ENCODE results near the gene MAGI2.
A peak's percentile ranks its signal among the peaks of the same experiment; 100 is the strongest.
"Not testable (repeated sequence)": the region's sequence is repeated elsewhere in the genome, so short reads cannot be mapped to it uniquely, and the experiment has no call there.

MAGI2 gene

DNA sequence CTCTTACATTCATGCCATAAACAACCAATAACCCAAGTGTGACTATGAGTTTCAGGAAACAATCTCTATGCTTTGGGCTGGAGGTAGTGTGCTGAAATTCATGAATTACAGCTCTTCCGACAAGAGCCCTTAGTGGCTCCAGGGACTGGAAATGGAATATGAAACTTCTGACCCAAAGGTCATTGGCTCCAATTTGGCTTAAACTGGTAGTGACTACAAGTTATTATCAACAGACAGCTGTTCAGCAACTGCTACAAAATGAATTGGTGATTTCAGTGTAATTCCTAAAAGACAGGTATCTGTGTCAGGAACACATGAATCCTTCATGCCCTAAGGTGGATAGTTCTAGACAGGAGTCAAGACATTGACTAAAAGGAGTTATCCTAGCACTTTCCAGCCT lies 909.5 kb downstream of the MAGI2 start:
- DNase-seq (ENCODE audit: low read depth) = peak; percentile 6

DNA sequence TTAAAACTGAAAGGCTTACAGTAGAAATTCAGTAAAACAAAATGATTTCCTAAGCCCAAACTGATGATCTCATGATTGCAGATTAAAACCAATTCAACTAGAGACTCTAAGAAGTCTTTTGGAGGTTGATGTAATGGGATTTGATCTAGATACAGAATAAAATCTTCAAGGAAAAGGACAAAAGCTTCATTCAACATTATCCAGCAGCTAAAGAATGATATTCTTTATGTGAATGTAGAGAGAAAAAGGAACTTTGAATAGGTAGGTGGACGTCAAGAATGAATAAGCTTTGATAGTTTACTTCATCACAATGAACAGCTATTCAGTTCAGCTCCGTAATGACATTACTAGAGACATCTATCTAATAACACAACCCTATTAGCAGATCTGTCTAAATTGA lies 910.5 kb downstream of the MAGI2 start:
- DNase-seq (ENCODE audit: low read depth) = no peak

DNA sequence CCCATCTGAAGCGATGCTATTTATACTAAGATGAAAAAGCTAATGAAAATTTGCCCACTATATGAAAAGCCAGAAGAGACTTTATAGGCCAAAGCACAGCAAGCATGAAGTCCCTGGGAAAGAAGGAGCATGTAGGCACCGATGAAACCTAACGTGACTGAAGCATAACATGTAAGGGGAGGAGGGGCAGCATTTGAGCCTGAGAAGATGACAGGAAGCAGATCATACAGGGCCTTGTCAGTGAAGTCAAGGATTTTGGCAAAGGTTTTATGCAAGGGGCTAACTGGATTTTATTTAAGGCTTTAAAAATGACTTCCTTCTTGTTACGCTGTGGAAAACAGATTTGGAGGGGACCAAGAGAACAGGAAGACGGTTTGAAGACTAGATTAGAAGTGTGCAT lies 910.9 kb downstream of the MAGI2 start:
- no peak for DNase-seq (ENCODE audit: low read depth)

DNA sequence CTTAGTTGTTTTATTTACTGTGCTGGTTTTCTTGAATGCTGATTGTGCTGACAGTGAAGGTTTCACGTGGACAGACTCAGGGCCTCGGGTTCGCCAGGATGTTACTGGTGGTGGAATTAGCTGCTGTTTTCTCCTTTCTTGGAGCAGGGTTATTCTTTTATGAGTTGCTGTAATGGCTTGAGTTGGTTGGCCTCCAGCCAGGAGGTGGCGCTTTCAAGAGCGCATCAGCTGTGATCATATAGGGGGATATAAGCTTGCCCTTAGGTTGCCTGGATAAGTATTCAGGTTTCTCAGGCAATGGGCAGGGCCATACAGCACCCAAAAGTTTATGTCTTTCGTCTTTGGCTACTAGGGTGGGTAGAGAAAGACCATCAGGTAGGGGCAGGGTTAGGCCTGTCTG lies 913.6 kb downstream of the MAGI2 start:
- no peak for DNase-seq (ENCODE audit: low read depth)

DNA sequence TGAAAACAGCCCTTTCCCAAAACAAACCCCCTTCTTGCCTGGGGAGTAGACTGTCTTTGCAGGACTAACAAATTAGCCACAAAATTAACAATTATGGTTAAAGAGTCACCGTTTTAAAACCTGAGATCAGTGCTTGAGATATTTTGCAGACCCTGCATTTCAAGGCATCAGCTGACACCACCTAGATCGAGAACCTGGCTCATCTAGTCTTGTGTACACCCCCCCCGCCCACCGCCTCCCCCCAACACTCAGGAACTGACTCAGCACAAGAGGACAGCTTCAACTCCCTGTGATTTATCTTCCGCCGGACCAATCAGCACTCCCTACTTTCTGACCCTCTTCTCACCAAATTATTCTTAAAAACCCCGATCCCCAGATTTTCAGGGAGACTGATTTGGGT lies 917.8 kb downstream of the MAGI2 start:
- DNase-seq (ENCODE audit: low read depth) = no peak

DNA sequence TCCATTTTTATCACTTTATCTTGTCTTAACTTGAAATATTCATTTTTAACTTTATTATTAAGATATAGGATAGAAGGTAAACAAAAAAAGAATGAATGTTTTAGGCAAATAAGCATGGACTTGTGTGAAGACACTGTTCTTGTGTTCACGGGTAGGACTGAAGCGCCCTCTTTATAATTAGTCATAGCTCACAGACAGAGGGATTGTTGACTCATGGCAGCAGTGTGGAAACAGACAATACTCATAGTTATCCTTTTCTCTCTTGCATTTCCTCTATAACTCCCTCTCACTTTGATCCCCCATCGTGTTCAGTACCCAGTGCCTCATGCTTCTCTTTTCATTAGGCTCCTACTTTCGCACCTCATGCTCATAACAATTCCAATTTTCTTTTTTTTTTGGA lies 923.1 kb downstream of the MAGI2 start:
- peak; percentile 10 for DNase-seq (ENCODE audit: low read depth)

DNA sequence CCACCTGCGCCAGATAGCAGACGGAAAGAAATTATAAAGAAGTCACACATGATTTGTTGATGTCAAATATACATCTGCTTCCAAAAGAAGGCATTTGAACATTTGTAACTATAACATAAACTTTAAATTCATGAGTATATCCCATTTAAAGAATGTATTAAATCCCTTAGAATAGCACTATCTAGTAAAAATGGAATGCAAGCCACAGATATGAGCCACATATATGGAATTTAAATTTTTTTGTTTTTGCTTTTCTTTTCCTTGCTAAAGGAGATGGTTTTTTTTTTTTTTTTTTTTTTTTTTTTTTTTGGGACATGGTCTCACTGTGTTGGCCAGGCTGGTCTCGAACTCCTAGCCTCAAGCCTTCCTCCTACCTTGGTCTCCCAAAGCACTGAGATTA lies 924.1 kb downstream of the MAGI2 start:
- no peak for DNase-seq (ENCODE audit: low read depth)

DNA sequence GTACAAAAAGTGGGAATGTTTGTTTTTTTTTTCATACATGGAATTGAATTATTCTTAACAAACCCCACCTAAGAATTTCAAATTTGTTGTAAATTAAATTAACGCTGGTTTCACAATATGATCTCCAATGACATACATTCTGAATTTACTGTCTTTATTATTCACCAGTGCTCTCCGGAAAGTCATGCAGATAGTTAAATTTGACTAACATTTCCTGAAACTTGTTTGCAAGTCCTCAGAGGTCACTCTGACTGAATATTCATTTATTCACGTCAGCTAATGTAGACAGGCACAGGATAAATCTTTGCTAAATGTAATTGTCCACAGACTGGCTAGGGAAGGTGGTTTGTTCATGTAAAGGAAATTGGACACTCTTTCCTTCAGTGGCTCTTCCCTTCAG lies 924.5 kb downstream of the MAGI2 start:
- no peak for DNase-seq (ENCODE audit: low read depth)

DNA sequence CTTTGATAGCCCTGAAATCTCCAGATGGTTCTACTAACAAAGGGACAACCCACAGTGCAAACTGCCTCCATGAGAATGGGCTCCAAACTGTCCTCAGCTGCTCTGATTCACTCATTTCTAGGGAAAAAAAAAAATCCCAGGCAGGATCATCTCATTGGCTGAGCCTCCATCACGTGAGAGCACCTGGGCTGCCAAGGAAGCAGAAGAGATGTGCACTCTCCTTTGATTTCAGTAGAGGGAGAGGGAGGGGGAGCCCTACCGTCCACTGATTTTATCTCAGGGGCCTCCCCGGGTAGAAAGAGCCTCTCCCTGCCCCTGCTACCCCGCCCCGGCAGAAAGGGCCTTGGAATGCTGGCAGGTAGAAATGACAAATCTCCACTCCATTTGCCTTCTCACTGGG lies 929.5 kb downstream of the MAGI2 start:
- DNase-seq (ENCODE audit: low read depth) = no peak

DNA sequence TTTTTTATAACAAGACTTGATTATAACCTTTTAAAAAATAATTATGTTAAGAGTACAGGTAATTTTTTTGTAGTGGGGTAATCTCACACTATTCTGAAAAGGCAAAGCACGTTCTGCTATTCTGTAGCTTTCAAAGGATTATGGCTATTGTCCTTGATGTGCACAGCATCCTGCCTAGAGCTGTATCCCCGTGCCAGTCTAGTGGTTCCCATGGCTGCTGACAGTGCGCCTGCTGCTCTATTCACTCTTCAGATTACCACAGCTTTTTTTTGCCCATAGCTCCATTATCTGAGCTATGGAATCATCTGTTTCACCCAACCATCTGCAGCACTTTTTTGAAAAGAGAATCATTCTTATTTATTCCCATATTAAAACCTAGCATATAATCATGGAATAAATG lies 931.5 kb downstream of the MAGI2 start:
- no peak for DNase-seq (ENCODE audit: low read depth)

DNA sequence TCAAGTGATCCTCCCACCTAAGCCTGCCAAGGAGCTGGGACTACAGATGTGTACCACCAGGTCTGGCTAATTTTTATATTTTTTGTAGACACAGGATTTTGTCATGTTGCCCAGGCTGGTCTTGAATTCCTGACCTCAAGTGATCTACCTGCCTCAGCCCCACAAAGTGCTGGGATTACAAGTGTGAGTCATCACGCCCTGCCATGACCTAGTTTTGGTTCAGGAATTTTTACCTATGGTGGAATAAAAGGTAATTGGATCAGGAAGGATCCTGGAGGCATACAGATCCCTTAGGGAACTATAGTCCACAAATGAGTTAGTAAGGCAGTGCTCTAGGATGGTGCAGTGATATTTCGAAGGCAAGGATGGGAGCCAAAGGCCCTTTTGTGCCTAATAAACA lies 937.0 kb downstream of the MAGI2 start:
- no peak for DNase-seq (ENCODE audit: low read depth)

DNA sequence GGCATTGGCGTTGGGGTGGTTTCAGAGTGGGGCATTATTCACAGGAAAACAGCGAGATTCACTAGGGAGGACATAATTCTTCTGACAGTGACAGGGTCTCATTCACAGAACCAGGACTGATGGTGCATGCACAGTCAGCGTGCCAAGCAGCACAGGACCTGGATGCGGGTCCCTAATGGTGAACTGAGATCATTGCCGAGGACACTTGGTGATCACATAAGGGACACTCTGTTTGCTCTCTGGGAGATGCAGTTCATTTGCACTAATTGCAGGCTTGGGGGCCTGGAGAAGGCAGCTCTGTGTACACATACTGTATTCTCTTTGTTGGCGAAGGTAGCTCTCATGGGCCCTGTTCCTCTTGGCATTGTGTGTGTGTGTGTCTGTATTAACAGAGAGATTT lies 938.8 kb downstream of the MAGI2 start:
- no peak for DNase-seq (ENCODE audit: low read depth)

DNA sequence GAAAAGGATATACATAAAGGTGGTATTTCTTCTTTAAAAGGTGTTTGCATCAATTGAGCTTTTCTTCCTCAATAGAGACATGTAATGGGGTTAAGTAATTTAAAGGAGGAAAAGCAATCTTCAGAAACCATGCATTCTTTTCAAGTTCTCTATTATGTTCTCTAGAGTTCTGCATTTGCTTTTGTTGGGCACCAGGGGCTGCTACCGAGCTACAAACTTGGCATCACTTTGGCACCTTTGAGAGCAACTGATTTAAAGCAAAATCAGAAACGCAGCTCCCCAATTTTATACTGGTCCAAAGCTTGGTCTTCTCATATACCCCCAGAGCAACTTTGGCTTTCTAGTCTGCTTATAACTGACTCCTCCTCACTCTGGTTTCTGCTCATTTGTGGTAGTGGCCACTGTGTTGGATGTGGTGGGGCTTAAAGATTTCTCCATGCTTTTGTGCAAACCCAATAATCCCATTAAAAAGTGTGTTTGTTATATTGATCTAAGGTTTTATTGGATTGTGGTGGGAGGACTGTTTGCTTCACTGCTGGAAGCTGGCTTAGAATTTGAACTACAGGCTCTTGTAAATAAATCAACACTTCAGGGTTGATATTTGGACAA lies 942.8 kb downstream of the MAGI2 start:
- DNase-seq (ENCODE audit: low read depth) = peak; percentile 64

DNA sequence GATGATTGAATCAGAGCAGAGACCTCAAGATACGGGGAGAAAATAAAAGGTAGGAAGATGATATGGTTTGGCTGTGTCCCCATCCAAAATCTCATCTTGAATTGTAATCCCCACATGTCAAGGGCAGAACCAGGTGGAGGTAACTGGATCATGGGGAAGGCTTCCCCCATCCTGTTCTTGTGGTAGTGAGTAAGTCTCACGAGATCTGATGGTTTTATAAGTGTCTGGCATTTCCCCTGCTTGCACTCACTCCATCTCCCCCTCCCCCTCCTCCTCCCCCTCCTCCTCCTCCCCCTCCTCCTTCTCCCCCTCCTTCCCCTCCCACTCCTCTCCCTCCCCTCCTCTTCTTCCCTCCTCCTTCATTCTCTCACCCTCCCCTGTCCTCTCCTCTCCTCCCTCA lies 950.2 kb downstream of the MAGI2 start:
- DNase-seq (ENCODE audit: low read depth) = not testable (repeated sequence)

DNA sequence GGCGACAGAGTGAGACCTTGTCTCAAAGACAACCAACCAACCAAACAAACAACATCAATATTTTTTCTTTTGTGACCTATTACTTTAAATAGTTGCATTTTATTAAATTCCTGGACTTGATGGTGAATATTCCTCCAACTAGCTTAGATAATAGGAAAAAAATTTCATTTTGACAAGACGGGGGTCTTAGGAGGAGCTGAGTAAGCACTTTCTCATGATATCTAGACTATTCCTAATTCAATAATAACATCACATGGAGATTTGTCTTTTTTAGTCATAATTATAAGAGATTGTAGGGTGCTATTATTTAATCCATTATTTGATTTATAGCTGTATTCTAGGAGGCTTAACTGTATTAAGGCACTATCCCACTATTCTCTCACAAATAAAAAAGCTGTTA lies 952.4 kb downstream of the MAGI2 start:
- no peak for DNase-seq (ENCODE audit: low read depth)

DNA sequence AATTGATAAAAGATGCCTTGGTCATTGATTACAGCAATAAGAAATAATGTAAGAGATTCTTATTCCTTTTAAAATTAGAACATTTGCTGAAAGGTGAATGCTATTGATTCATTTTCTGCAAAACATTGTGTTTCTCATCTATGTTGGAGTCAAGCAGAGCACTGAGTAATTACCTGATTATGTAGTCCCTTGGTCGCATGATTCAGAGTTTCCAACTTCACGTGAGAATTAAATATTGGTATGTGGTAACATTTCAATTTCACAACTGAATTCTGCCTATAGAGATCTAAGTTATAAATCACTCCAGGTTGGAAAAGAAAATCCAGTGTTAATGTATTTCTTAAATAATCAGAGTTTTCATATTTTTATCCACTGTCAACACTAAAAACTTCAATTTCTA lies 953.5 kb downstream of the MAGI2 start:
- peak; percentile 24 for DNase-seq (ENCODE audit: low read depth)

DNA sequence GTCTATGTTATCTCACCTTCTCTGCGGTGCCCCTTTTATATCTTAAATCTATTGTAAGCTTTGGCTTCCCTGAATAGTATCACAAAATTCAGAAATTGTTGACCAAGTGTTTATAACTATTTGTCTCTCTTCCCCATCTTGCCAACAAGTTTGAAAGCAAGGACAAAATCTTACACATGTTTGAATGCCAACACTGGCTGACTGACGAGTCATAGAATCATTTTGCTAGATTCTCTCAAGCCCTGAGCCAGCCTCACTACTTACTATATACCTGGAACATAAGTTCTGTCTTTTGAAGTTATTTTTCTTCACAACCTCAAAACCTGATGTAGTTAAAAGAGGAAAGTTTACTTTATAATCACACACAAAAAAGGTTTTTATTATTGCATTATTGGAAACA lies 954.2 kb downstream of the MAGI2 start:
- DNase-seq (ENCODE audit: low read depth) = no peak

DNA sequence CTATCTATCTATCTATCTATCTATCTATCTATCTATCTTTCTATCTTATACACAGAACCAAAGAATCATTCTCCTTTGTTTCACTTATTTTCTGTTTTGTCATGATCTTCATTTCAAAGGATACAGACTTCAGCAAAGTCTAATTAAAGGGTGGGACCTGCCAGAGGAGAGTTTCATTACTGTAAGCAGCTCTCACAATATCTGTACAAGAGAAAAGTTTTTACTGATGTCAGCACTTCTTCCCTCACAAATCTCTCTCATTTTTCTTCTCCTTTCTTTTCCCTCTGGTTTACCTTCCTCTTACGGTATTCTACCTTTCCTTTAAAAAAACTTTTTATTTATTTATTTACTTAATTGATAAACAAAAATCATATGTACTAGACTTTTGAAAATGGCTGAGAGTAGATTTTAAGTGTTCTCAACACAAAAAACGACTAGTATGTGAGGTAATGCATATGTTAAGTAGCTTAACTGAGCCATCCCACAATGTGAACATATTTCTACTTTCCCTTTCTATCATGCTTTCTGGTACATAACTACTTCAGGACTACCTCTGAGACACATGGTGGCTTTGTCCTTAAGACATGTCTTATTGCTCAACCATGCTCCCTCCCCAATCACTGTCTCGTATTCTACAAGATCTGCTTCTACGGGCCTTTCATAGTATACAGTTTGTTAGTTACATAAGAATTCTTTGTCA lies 955.6 kb downstream of the MAGI2 start:
- no peak for DNase-seq (ENCODE audit: low read depth)

DNA sequence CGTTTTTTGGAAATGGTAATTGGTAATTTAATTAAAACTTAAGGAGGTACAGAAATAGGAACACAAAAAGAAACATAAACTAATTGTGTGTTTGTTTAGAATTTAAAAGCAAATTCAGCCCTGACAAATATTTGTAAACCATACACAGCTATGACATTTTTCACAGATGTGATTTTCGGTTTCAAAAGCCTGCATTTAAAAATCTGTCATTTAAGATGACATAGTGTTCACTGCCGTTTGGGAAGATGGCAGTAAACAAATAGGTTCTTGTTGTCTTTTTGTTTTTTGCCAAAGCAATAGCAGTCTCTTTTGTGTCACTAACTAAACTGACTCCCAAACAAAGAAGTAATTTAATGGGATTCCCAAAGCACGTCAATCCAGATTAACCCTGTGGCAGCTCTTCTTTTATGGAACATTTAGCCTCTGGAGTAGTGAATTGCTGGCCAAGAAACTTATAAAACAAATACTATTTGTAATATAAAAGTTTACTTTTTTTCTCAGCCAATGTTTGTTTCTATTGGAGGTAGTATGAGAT lies 957.3 kb downstream of the MAGI2 start:
- DNase-seq (ENCODE audit: low read depth) = no peak

DNA sequence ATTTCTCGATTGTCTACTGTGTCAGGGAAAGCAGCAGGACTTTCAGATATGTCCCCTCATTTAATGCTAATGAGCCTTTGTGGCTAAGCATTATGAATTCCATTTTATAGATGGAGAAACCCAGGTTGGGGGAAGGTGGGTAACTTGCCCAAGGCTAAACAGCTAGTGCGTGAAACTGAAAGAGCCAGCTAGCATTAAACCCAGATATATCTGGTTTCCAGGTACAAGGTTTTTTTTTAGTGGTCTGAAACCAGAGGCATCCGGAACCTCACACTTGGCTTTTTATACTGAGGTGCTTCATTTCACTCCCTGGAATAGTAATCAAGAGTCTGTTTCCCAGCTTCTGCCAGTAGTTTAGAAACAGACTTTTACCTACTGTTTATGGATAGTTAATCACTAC lies 960.1 kb downstream of the MAGI2 start:
- DNase-seq (ENCODE audit: low read depth) = no peak

DNA sequence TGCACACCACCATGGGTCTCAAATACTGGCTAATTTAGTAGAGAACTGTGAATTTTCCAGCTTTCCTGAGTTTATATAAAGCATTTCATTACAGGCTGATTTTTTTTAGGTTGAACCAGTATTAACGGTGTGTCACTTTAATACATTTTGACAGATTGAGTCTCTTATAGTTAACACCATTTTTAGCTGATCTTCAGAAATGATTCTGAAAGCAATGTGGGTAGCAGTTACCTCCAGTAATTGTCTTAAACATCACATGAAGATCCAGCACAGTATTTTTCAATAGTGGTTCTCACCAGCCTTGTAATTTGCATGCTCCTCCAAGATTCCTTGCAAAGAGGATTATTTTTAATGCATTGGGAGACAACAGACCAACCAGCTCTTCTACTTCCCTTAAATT lies 961.3 kb downstream of the MAGI2 start:
- DNase-seq (ENCODE audit: low read depth) = no peak

DNA sequence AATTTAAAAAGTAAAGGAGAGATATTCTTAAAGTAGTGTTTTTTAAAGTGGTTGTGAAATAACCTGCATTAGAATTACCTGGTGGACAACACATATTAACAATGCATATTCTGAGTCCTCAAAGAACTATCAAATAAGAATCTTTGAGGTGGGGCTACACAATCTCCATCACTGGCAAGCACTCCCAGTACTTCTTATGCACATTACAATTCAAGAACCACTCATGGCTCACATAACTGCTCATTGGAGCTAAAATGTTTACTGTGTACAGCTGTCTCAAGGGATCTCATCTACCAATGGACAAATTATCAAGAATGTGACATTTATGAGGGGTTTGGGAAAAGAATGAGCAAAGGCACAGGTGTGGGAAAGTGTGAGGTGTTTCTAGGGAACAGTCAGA lies 962.9 kb downstream of the MAGI2 start:
- DNase-seq (ENCODE audit: low read depth) = no peak

DNA sequence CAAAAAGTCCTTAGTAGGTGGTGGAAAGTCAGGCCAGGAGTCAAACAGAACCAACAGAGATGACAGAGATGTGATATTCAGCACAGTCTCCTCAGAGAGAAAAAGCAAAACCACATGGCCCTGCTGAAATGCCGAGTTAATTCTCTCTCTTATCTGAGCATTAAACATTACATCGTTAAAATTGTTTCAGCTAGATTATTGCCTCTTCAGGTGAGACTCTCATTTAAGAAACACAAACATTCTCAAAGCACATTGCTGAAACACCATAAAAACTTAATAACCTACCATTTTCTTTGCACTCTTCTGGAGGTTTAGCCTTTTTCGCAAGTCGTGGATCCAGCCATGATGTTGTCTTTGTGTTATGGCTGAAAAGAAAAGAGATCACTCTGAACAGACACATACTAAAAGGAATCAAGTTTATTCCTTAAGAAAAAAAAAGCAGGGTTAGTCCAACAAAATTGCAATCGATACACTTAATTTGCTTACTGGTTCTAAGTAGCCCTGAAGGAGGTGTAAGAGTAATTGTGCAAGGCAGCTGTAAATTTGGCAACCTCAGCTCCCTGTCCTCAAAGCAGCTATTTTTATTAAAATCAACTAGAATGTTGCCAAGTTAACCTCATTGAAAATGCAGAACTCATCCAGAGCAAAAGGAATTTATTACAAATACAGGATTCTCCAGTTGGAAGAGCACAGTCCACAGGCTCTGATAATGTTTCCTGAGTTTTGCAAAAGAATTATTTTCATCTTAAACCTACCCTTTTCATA lies 963.8 kb downstream of the MAGI2 start:
- peak; percentile 55 for DNase-seq (ENCODE audit: low read depth)
